Smooth muscle cell (in vitro differentiated cells): ENCODE results near the gene STMND1. TPM values are rescaled to one million over a fixed set of nuclear protein-coding genes. Genes with fewer than 3 reads are reported as not detected.

ENCODE experiments used
- DNase-seq: peaks from one replicate; lab custom pipeline; 2025; ENCODE audit not compliant: unreplicated experiment; lab: John Stamatoyannopoulos, UW
- H2AFZ ChIP-seq: fragments of 200-600 bp; sonication (generic); 2 replicates; pipeline ENCODE4 v1.6.0; 2016; ENCODE audit warnings: antibody characterized with exemption, low read depth, mild to moderate bottlenecking
- H3F3A ChIP-seq: fragments of 200-600 bp; sonication (generic); 2 replicates; pipeline ENCODE4 v1.6.0; 2017; ENCODE audit warnings: antibody characterized with exemption, low read depth
- H3K27ac ChIP-seq: fragments of 200-600 bp; sonication (generic); 2 replicates; pipeline ENCODE4 v1.5.1; 2016; ENCODE audit warnings: low read depth, mild to moderate bottlenecking
- H3K27me3 ChIP-seq: fragments of 200-600 bp; sonication (generic); 2 replicates; pipeline ENCODE4 v1.6.1; 2016; ENCODE audit warnings: low read depth, mild to moderate bottlenecking
- H3K36me3 ChIP-seq: fragments of 200-600 bp; sonication (generic); 2 replicates; pipeline ENCODE4 v1.5.1; 2016; ENCODE audit warnings: low read depth
- H3K4me1 ChIP-seq: fragments of 200-600 bp; sonication (generic); 2 replicates; pipeline ENCODE4 v1.5.1; 2016; ENCODE audit warnings: low read depth
- H3K4me2 ChIP-seq: fragments of 200-600 bp; sonication (generic); 2 replicates; pipeline ENCODE4 v1.6.0; 2016; ENCODE audit warnings: mild to moderate bottlenecking
- H3K4me3 ChIP-seq: fragments of 200-600 bp; sonication (generic); 2 replicates; pipeline ENCODE4 v1.5.1; 2016; ENCODE audit warnings: mild to moderate bottlenecking
- H3K79me2 ChIP-seq: fragments of 200-600 bp; sonication (generic); 2 replicates; pipeline ENCODE4 v1.6.0; 2016; ENCODE audit warnings: low read depth, mild to moderate bottlenecking
- H3K9ac ChIP-seq: fragments of 200-600 bp; sonication (generic); 2 replicates; pipeline ENCODE4 v1.6.0; 2016; ENCODE audit warnings: low read depth
- H3K9me3 ChIP-seq: fragments of 200-600 bp; sonication (generic); replicated peaks from 2 replicates; pipeline ENCODE4 v1.5.1; 2016; ENCODE audit warnings: low read depth
- H4K20me1 ChIP-seq: fragments of 200-600 bp; sonication (generic); 2 replicates; pipeline ENCODE4 v1.6.0; 2016; ENCODE audit warnings: low read depth
- WGBS: methylation state at CpG from one replicate; pipeline ENCODE4 v1.1.7; 2016; ENCODE audit warnings: low lambda C conversion rate; 5-methylcytosine and 5-hydroxymethylcytosine counted together
- polyA plus RNA-seq: library from polyadenylated mRNA; unstranded; fragments of >200 nt; fragmentation: Nextera tagmentation; extraction: Ambion mirVana; gene quantifications from 2 replicates; pipeline ENCODE4 v1.2.1, GENCODE V29; 2016
- total RNA-seq: library from RNA; depleted of rRNA; stranded (reverse); fragments of >200 nt; gene quantifications from 2 replicates; pipeline ENCODE4 v1.2.3, GENCODE V29; 2014
- TF ChIP-seq, protein P1 (sequence below): fragments of 200-600 bp; sonication (generic); IDR thresholded peaks from 2 replicates; pipeline ENCODE4 v1.5.1; 2017; ENCODE audit warnings: borderline replicate concordance, mild to moderate bottlenecking, antibody characterized with exemption; ENCODE audit not compliant: insufficient read depth, poor library complexity, severe bottlenecking

Gene STMND1
- total and polyA plus RNA-seq, 2 experiments from 2014 or later, result not detected

GRCh38 chr6:17151888-17152287 lies 50.0 kb downstream of the STMND1 start:
- TF ChIP-seq, protein P1, sequence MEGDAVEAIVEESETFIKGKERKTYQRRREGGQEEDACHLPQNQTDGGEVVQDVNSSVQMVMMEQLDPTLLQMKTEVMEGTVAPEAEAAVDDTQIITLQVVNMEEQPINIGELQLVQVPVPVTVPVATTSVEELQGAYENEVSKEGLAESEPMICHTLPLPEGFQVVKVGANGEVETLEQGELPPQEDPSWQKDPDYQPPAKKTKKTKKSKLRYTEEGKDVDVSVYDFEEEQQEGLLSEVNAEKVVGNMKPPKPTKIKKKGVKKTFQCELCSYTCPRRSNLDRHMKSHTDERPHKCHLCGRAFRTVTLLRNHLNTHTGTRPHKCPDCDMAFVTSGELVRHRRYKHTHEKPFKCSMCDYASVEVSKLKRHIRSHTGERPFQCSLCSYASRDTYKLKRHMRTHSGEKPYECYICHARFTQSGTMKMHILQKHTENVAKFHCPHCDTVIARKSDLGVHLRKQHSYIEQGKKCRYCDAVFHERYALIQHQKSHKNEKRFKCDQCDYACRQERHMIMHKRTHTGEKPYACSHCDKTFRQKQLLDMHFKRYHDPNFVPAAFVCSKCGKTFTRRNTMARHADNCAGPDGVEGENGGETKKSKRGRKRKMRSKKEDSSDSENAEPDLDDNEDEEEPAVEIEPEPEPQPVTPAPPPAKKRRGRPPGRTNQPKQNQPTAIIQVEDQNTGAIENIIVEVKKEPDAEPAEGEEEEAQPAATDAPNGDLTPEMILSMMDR, result no peak
- Histone ChIP-seq H3K9ac (no peak overlapping the region), H3K4me2 (no peak overlapping the region), H3K79me2 (no peaks in the 10 kb centered on the region), H4K20me1 (no peaks in the 10 kb centered on the region), H3F3A (no peaks in the 10 kb centered on the region), H3K27ac (no peak overlapping the region), H3K4me3 (no peak overlapping the region), H3K27me3 (no peaks in the 10 kb centered on the region), H3K9me3 (no peaks in the 10 kb centered on the region), H3K36me3 (no peaks in the 10 kb centered on the region), H3K4me1 (no peaks in the 10 kb centered on the region), H2AFZ (no peak overlapping the region)
- 89% methylated on average over 3 of the region's 3 CpGs for WGBS
- DNase-seq, result no peak

DNA sequence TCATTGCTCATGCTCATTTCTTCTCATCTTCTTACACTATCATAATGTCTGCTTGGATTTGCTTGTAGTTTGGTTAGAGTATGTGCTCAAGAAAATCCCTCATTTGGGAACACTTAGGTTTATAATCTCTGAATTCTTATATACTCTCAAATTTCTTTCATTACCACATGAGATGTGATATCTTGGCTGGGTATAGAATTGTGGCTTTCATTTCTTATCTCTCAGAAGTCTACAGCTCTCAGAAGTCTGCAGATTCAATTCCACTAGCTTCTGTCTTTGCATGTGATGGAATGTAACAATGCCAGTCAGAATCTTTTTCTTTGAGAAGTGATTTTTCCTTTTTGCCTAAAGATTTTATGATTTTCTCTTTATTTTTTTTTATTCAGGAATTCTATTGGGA lies 50.9 kb downstream of the STMND1 start:
- no peak overlapping the region for H3K9ac ChIP-seq
- no peak overlapping the region for H3K27ac ChIP-seq
- no peaks in the 10 kb centered on the region for H4K20me1 ChIP-seq
- no peak overlapping the region for H3K4me3 ChIP-seq
- no peak for DNase-seq
- H3F3A ChIP-seq, result no peaks in the 10 kb centered on the region
- no peak overlapping the region for H2AFZ ChIP-seq
- no peaks in the 10 kb centered on the region for H3K4me1 ChIP-seq
- H3K36me3 ChIP-seq, result no peaks in the 10 kb centered on the region
- TF ChIP-seq, protein P1, result no peak
- no peak overlapping the region for H3K4me2 ChIP-seq
- H3K79me2 ChIP-seq, result no peaks in the 10 kb centered on the region
- H3K27me3 ChIP-seq, result peaks cover 3% of the 10 kb centered on the region
- no peaks in the 10 kb centered on the region for H3K9me3 ChIP-seq

GRCh38 chr6:17156112-17156921 lies 54.5 kb downstream of the STMND1 start:
- H3K4me3 ChIP-seq, result no peak overlapping the region
- no peaks in the 10 kb centered on the region for H3K79me2 ChIP-seq
- H3F3A ChIP-seq, result no peaks in the 10 kb centered on the region
- H3K27me3 ChIP-seq, result peaks cover 5% of the 10 kb centered on the region
- H4K20me1 ChIP-seq, result no peaks in the 10 kb centered on the region
- H3K4me1 ChIP-seq, result no peaks in the 10 kb centered on the region
- no peak overlapping the region for H3K9ac ChIP-seq
- DNase-seq, result no peak
- no peaks in the 10 kb centered on the region for H3K36me3 ChIP-seq
- no peak overlapping the region for H3K27ac ChIP-seq
- WGBS, result 35% methylated on average over 4 of the region's 4 CpGs
- no peak overlapping the region for H3K4me2 ChIP-seq
- no peak overlapping the region for H2AFZ ChIP-seq
- no peaks in the 10 kb centered on the region for H3K9me3 ChIP-seq
- TF ChIP-seq, protein P1, result peak; percentile 82

DNA sequence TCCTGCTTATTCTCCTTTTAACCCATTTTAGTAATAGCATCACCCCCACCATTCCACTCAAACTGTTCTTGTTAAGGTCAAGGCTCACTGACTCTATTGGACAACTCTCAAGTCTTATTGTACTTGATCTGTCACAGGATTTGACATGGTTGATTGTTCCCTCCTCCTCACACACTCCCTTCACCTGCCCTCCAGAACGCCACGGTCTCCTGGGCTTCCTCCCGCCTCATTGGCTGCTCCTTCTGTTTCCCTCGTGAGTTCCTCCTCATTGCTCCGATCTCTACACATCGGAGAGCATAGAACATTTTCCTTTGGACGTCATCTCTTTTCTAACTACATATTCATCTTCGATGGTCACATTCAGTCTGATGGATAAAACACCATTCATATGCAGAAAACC lies 55.1 kb downstream of the STMND1 start:
- H3K4me2 ChIP-seq, result no peak overlapping the region

More for the DNA sequence above, 55.1 kb downstream of the STMND1 start:
- Histone ChIP-seq H2AFZ (no peak overlapping the region), H3K36me3 (no peaks in the 10 kb centered on the region), H3K9me3 (no peaks in the 10 kb centered on the region), H3F3A (no peaks in the 10 kb centered on the region), H3K27ac (no peak overlapping the region), H4K20me1 (no peaks in the 10 kb centered on the region), H3K4me1 (no peaks in the 10 kb centered on the region), H3K27me3 (peaks cover 11% of the 10 kb centered on the region), H3K4me3 (no peak overlapping the region), H3K79me2 (no peaks in the 10 kb centered on the region), H3K9ac (no peak overlapping the region)
- WGBS, result 84% methylated on average over 8 of the region's 8 CpGs
- DNase-seq, result no peak
- TF ChIP-seq, protein P1, result no peak
